Occipital lobe (tissue), 2 donors: ENCODE measurements around the gene VPS9D1. TPM values are rescaled to one million over a fixed set of nuclear protein-coding genes. Genes with fewer than 3 reads are reported as not detected.
"Not testable (repeated sequence)": the region's sequence is repeated elsewhere in the genome, so short reads cannot be mapped to it uniquely, and the experiment has no call there.

Source experiments
- DNase-seq: peaks from one replicate; lab custom pipeline; 2025; lab: John Stamatoyannopoulos, UW
- total RNA-seq: library from RNA; depleted of rRNA; stranded (reverse); fragments of >200 nt; gene quantifications from one replicate; pipeline ENCODE4 v1.2.3, GENCODE V29; 2014

VPS9D1 gene
- total RNA-seq, 1 donor from 2014 or later = 9.7 TPM

- not testable (repeated sequence) for DNase-seq
These were observed 56.5 kb downstream of the VPS9D1 start for GRCh38 chr16:89664238-89664637.

- DNase-seq = no peak
These were observed 59.5 kb downstream of the VPS9D1 start for GRCh38 chr16:89661215-89661614.

GRCh38 chr16:89660146-89660545 lies 60.6 kb downstream of the VPS9D1 start:
- no peak for DNase-seq

- no peak for DNase-seq
These were observed 62.3 kb downstream of the VPS9D1 start for GRCh38 chr16:89658221-89658879.

- DNase-seq = peak; percentile 78
These were observed 63.1 kb downstream of the VPS9D1 start, which contains the start of the genes CHMP1A and SPATA33 for GRCh38 chr16:89657442-89658220. Gene CHMP1A (minus strand): TSS chr16:89657708. CDS start chr16:89657588, 120 bp downstream. Gene SPATA33 (plus strand): TSS chr16:89657836. CDS start chr16:89657912, 76 bp downstream.

Other genes with a start within 250 kb of the VPS9D1 start
- 27.5 TPM for gene ANKRD11, start 230.3 kb downstream of the VPS9D1 start, total RNA-seq
- 78.1 TPM for gene SPG7, start 212.5 kb downstream of the VPS9D1 start, total RNA-seq
- 2,357 TPM for gene RPL13, start 160.2 kb downstream of the VPS9D1 start, total RNA-seq
- gene CPNE7, start 145.1 kb downstream of the VPS9D1 start, total RNA-seq = 14.8 TPM
- gene DPEP1, start 107.3 kb downstream of the VPS9D1 start, total RNA-seq = 3.9 TPM
- 66.4 TPM for gene CHMP1A, start 63.2 kb downstream of the VPS9D1 start, total RNA-seq
- gene SPATA33, start 63.1 kb downstream of the VPS9D1 start, total RNA-seq = 4.8 TPM
- gene CDK10, start 34.2 kb downstream of the VPS9D1 start, total RNA-seq = 22.9 TPM
- 12.5 TPM for gene SPATA2L, start 19.2 kb downstream of the VPS9D1 start, total RNA-seq
- 14.2 TPM for gene ZNF276, start 639 bp upstream of the VPS9D1 start, total RNA-seq
- 10.8 TPM for gene FANCA, start 95.7 kb upstream of the VPS9D1 start, total RNA-seq
- 17.0 TPM for gene SPIRE2, start 107.6 kb upstream of the VPS9D1 start, total RNA-seq
- 136 TPM for gene TCF25, start 152.7 kb upstream of the VPS9D1 start, total RNA-seq
- gene MC1R, start 198.0 kb upstream of the VPS9D1 start, total RNA-seq = 3.3 TPM
- gene TUBB3, start 202.4 kb upstream of the VPS9D1 start, total RNA-seq = 2,684 TPM
- gene DEF8, start 227.9 kb upstream of the VPS9D1 start, total RNA-seq = 62.9 TPM